ENCODE results near the gene FGR. TPM values are rescaled to one million over a fixed set of nuclear protein-coding genes. Genes with fewer than 3 reads are reported as not detected.

The FGR gene
- polyA plus RNA-seq, 10 donors = 1.1 to 3.3 (median 2.2) TPM

DNA sequence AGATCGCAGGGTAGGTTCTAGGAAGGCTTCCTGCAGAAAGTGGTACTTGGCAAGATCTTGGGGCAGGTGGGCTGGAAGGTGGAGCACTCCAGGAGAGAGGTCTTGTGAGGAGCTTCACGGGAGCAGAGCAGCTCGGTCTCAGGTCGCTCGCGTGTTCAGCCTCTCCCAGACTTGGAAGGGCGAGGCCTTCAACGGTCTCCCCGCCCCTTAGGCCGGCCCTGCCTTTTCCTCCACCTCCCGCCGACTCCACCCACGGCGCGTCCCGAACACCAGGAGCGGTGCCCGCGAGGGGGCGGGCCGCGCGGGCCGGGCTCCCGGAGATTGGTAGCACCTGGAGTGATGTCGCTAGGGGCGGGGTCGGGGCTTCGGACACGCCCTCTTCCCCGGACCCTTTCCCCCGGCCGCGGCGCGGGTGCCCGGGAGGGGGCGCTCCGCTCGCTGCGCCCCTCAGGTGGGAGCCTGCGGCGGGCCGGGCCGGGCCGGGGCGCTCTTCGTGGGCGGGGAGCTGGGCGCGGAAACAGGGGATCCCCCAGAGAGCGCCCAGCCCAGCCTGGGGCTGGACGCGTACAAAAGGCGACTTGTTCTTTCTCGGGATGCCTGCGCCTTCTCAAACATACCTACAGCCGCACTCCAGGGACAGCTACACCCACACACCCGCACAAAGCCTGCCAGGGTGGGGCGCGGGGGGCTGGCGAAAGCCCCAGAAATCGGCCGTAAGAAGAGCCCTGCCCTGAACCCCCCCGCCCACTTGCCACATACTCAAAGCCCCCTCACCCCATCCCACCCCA lies 66.5 kb downstream of the FGR start:
- peak; percentile 90 to 94 (median 94) for DNase-seq

DNA sequence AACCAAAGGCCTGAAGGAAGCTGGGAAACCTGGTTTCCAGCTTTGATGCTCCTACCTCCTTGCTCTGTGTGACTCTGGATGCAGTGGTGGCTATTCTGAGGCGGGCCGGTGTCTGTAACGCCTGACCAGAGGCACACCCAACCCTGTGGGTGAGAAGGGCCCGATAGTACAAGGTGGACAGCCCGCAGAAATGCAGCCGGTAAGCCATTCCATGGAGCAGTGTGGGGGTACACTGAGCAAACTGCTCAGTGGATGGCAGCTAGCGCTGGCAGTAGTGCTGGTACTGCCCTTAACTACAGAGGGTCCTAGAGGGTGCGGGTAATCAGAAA lies 67.0 kb downstream of the FGR start:
- DNase-seq = no peak

- no peak for DNase-seq
Observed at GRCh38 chr1:27567146-27567526, 67.8 kb downstream of the FGR start.

- peak in 1 of 3 donors; percentile 68 for DNase-seq
Observed at GRCh38 chr1:27566462-27567145, 68.4 kb downstream of the FGR start.

DNA sequence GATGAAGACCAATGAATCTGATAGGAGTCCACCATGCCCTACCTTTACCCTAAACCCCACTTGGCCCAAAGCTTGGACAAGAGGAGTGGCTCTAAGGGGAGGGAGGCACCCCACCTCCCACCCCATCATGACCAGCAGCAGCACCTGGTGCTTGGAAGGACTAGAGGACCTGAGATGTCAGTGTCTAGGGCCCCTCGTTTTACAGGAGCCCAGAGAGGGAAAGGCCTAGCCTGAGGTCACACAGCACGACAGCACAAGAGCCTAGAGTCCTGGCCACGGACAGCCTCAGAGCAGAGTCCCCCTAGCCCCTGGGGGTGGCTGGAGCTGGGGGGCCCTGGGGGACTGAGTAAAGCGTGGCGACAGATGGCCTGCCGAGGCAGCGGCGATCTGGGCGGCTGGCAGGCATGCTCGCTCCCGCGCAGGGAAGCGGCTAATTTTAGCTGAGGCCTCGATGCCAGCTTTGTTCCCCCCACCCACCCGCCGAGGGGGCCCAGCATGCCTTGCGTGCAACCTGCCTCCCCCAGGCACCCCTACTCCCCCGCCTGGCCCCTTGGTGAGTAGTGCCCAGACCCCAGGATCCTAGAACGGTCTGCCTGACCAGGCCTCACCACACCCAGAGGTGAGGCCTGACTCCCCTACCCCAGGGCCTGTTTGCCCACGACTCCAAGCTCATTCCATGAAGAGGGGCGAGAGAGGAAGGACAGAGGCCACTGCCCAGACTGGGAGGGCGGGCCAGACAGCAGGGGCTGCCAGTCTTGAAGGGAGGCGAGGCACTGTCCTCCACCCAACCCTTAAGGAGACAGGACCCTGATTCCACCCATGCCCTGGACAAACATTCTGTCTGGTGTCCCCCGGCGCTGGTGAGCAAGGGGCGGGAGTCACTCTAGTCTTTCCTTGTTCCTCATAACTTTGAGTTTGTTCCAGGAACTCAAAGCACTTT lies 70.0 kb downstream of the FGR start:
- DNase-seq = peak in 1 of 3 donors; percentile 66

DNA sequence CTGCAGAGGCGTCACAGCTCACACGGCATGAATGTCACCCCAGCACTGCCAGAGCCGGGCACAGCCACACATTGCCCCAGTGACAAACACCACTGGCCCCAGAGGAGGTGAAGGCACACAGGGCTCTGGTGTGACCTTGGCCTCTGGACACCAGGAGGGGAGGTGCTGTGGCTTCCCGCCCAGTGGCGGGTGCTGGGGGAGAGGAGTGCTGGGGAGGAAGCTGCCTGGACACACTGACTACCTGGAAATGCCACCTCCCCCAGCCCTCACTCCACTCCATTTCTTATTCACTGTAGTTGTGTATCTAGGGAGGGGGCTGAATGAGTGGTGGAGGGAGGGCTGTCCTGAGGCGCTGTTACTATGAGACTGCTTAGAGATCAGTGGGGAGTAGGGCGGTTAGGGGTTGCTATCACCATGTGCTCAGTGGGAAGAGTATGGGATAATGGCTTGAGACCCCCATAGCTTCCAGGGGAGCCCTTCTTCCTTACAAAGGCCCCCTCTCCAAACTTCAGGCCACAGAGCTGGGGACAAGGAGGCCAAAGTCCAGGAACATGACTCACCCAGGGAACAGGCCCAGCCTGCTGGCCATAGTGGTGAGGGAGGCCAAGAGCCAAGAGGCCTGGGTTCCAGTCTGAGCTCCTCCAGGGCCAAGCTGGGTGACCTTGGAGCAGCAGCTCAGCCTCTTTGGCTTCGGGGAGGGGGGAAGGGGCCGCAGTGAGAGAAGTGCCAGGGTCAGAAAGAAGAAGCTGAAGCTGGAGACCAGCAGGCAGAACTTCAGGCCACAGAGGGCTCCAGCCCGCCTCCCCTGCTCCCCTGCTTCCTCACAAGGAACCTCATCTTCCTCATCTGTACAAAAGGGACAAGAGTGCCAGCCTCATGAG lies 71.2 kb downstream of the FGR start:
- DNase-seq = peak in 1 of 3 donors; percentile 45

GRCh38 chr1:27563341-27563590 lies 71.7 kb downstream of the FGR start:
- no peak for DNase-seq

DNA sequence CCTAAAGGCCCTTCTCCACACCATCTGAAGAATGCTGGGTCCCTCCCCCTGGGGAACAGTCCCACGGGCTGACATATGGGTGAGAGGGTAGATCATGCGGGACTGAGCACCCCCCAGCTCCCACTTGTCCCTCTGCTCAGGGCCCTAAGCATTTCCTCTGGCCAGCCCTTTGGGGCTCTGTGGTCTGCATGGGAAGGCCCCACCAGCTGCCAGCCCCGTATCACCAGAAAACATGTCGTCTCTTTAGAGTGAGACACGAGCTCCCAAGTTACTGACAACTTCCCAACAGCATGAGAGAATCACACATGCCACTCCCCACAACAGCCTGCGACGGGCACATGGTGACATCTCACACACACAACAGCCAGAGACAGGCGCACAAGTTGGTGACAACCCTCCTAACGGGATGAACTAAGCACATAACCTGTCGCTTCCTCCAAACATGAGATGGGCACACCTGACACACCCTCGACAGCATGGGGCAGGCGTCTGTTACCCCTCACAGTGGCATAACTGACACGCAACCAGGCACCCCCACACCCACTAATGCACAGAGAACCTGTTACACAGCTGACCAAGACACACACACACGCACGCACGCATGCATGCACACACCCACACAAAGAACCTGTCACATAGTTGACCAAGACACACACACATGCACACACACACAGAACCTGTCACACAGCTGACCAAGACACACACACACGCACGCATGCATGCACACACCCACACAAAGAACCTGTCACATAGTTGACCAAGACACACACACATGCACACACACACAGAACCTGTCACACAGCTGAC lies 72.2 kb downstream of the FGR start:
- DNase-seq = no peak

Other genes starting within 250 kb of the FGR start
- 1 to 10 TPM in 2 of 10 donors, under 1 TPM in 8; 0.42 to 1.2 (median 0.96) TPM for gene GPR3, start 242.6 kb downstream of the FGR start, polyA plus RNA-seq (ENCODE audit: insufficient read length in 10 of 10)
- gene WASF2, start 145.0 kb downstream of the FGR start, polyA plus RNA-seq (ENCODE audit: insufficient read length in 10 of 10) = 10 to 100 TPM; 66.0 to 92.2 (median 84.3) TPM
- 100 to 1,000 TPM in 1 of 10 donors, 10 to 100 TPM in 9; 55.7 to 104 (median 78.7) TPM for gene AHDC1, start 31.0 kb downstream of the FGR start, polyA plus RNA-seq (ENCODE audit: insufficient read length in 10 of 10)
- gene IFI6, start 37.0 kb upstream of the FGR start, polyA plus RNA-seq (ENCODE audit: insufficient read length in 10 of 10) = 10 to 100 TPM; 45.3 to 80.8 (median 67.3) TPM
- gene FAM76A, start 90.8 kb upstream of the FGR start, polyA plus RNA-seq (ENCODE audit: insufficient read length in 10 of 10) = 10 to 100 TPM; 14.4 to 32.6 (median 19.2) TPM
- 10 to 100 TPM; 27.3 to 42.2 (median 32.6) TPM for gene STX12, start 138.0 kb upstream of the FGR start, polyA plus RNA-seq (ENCODE audit: insufficient read length in 10 of 10)
- gene PPP1R8, start 195.6 kb upstream of the FGR start, polyA plus RNA-seq (ENCODE audit: insufficient read length in 10 of 10) = 10 to 100 TPM; 29.0 to 38.0 (median 32.0) TPM
- gene THEMIS2, start 237.4 kb upstream of the FGR start, polyA plus RNA-seq (ENCODE audit: insufficient read length in 10 of 10) = 1 to 10 TPM; 2.4 to 5.7 (median 3.2) TPM

Data from muscle of back (tissue), 11 donors.